ENCODE measurements around the gene IZUMO1. TPM values are rescaled to one million over a fixed set of nuclear protein-coding genes. Genes with fewer than 3 reads are reported as not detected.

Gene IZUMO1
- total and polyA plus RNA-seq, 9 of the 15 experiments (the other 6 are each of a cell fraction or from before 2014, with no cell fraction given): 0.14 to 2.1 (median 0.73) TPM

- TF ChIP-seq MGA (IDR thresholded peaks at IDR 0.05): 0 out of 2 replicates have a peak, but pooled peaks have one; percentile 21
- TF ChIP-seq MTF1 (CRISPR knock-in tag; IDR thresholded peaks at IDR 0.05; ENCODE audit: borderline replicate concordance): no peak
- peak; percentile 85 for TF ChIP-seq NFRKB (IDR thresholded peaks at IDR 0.05; ENCODE audit: low read depth)
- no peak for TF ChIP-seq FOXJ3 (CRISPR knock-in tag; IDR thresholded peaks at IDR 0.05)
- TF ChIP-seq CBX5 (IDR thresholded peaks at IDR 0.05; ENCODE audit: borderline replicate concordance, low read depth): no peak
- TF ChIP-seq SRSF9 (IDR thresholded peaks at IDR 0.05; ENCODE audit: borderline replicate concordance, low read depth, low read length): no peak
- TF ChIP-seq YY1 (IDR thresholded peaks at IDR 0.05; ENCODE audit: borderline replicate concordance in 1 of 3, control insufficient read depth in 1 of 3, extremely low read depth in 1 of 3, insufficient read depth in 3 of 3, insufficient read length in 1 of 3, insufficient replicate concordance in 2 of 3, low read depth in 1 of 3, low read length in 2 of 3): no peak
- no peak for TF ChIP-seq ZNF639 (CRISPR knock-in tag; conservative IDR thresholded peaks at IDR 0.05 in 1 of 2, IDR thresholded peaks at IDR 0.05 in 1 of 2)
- no peak for TF ChIP-seq RB1 (IDR thresholded peaks at IDR 0.05; ENCODE audit: low read depth)
- TF ChIP-seq ZNF764 (CRISPR knock-in tag; IDR thresholded peaks at IDR 0.05; ENCODE audit: low read depth): no peak
- peak; percentile 76; the same call in 1 of the 2 replicates for TF ChIP-seq SRSF3 (IDR thresholded peaks at IDR 0.05; ENCODE audit: insufficient read depth, low read length)
- TF ChIP-seq THAP7 (CRISPR knock-in tag; IDR thresholded peaks at IDR 0.05): no peak
- no peak for TF ChIP-seq NCOA1 (IDR thresholded peaks at IDR 0.05; ENCODE audit: low read depth)
- no peak for TF ChIP-seq ZBED1 (IDR thresholded peaks at IDR 0.05)
Measured at GRCh38 chr19:48755084-48755641, 8.5 kb upstream of the IZUMO1 start, which contains the start of gene FGF21 (continued).
